ENCODE data around the gene ENOX1. TPM values are rescaled to one million over a fixed set of nuclear protein-coding genes. Genes with fewer than 3 reads are reported as not detected.

ENOX1 gene
- total and polyA plus RNA-seq, 2 donors (not counting 3 experiments of a cell fraction or from before 2014, with no cell fraction given): 0.17 to 0.97 TPM

DNA sequence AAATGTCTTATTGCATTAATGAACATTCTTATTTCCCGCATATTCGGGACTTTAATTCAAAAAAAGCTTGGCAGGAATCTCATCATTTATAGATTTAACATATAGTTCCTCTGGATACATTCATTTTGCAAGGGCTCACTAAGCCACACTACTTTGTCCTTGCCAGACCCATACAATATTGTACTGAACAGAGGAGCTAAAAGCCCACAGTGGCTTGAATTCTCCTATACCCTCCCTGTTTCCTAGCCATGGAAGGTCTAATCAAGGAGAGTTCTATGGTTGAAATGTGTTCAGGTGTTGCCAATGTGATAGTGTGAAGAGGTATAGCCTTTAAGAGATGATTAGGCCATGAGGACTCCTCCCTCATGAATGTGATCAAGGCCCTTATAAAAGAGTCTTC is 298.9 kb downstream of the ENOX1 start:
- no peak for TF ChIP-seq POLR2A (IDR thresholded peaks at IDR 0.05; ENCODE audit: low read depth, low read length)
- TF ChIP-seq FOS (IDR thresholded peaks at IDR 0.05; ENCODE audit: borderline replicate concordance, insufficient read depth, low read length): no peak
- TF ChIP-seq GATA2 (IDR thresholded peaks at IDR 0.05; ENCODE audit: insufficient read depth, insufficient read length, low read depth, low read length): no peak
- TF ChIP-seq, protein P1, sequence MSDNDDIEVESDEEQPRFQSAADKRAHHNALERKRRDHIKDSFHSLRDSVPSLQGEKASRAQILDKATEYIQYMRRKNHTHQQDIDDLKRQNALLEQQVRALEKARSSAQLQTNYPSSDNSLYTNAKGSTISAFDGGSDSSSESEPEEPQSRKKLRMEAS (IDR thresholded peaks at IDR 0.05; ENCODE audit: insufficient read depth, insufficient read length): no peak
- no peak for TF ChIP-seq MYC (IDR thresholded peaks at IDR 0.05; ENCODE audit: low read depth, low read length)
- no peak for TF ChIP-seq JUN (IDR thresholded peaks at IDR 0.05; ENCODE audit: borderline replicate concordance, insufficient read depth, insufficient read length, low read depth)
- no peaks in the 10 kb centered on the region for H3K9me3 ChIP-seq (replicated peaks; ENCODE audit: control insufficient read depth, insufficient read depth, low read length)
- H3K36me3 ChIP-seq (ENCODE audit: control insufficient read depth in 2 of 2, extremely low read depth in 1 of 2, insufficient read depth in 2 of 2, low read length in 2 of 2): no peaks in the 10 kb centered on the region
- H4K20me1 ChIP-seq (replicated peaks; ENCODE audit: control insufficient read depth, extremely low read depth, insufficient read depth, low read length): no peaks in the 10 kb centered on the region
- H3K4me3 ChIP-seq (replicated peaks in 1 of 3; ENCODE audit: insufficient read depth in 1 of 3, low read depth in 1 of 3, low read length in 3 of 3): no peak overlapping the region
- no peaks in the 10 kb centered on the region for H3K4me1 ChIP-seq (ENCODE audit: control insufficient read depth, extremely low read depth, insufficient read depth, low read length)
- H3K79me2 ChIP-seq (ENCODE audit: control insufficient read depth, insufficient read depth, low read length): no peaks in the 10 kb centered on the region
- DNase-seq (ENCODE audit: low read depth, low spot score) (no peak), FAIRE-seq (no peak)
- H3K4me2 ChIP-seq (ENCODE audit: insufficient read depth, low read length): no peak overlapping the region
- no peaks in the 10 kb centered on the region for H3K27me3 ChIP-seq (ENCODE audit: control insufficient read depth in 2 of 2, insufficient read depth in 2 of 2, low read length in 2 of 2)
- no peak overlapping the region for H2AFZ ChIP-seq (ENCODE audit: low read depth, low read length)
- no TSS peak for BruUV-seq (replicated peaks)
- H3K27ac ChIP-seq (ENCODE audit: insufficient read depth, low read depth, low read length): no peak overlapping the region
- POLR2A ChIA-PET: no interaction called here
- intact Hi-C loops (cut with micrococcal nuclease) (no loop called here), dilution Hi-C loops (cut with MboI; ENCODE audit: extremely low pct_ligation_motif_present, low sequenced_read_pairs) (no loop called here)
- H3K9ac ChIP-seq (replicated peaks; ENCODE audit: extremely low read depth, insufficient read depth, low read length): no peak overlapping the region
- CTCF ChIA-PET: no interaction called here
- H3K9me1 ChIP-seq (replicated peaks; ENCODE audit: control insufficient read depth, extremely low read depth, insufficient read depth, low read length): no peaks in the 10 kb centered on the region

DNA sequence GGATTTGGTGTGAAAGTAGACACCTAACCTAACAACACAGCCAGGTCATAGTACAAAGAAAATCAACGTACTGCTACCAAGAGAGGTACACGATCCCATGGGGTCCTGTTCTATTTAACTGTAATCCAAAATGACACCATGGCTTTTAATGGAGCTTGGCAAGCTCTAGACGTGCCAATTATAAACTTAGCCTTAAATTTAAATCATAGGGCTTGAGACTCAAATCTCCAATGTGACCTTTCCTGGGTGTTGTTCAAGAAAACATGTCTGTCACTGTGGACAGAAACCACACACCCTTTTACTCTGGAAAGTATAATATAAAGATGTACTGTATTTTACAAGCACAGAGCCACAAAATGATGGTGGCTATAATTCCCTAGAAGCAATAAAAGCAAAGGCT is 299.3 kb downstream of the ENOX1 start:
- DNase-seq (ENCODE audit: low read depth, low spot score) (no peak), FAIRE-seq (no peak)
- ChIA-PET CTCF (no interaction called here), POLR2A (no interaction called here)
- Histone ChIP-seq H3K9me1 (replicated peaks; ENCODE audit: control insufficient read depth, extremely low read depth, insufficient read depth, low read length) (no peaks in the 10 kb centered on the region), H3K4me2 (ENCODE audit: insufficient read depth, low read length) (no peak overlapping the region), H3K79me2 (ENCODE audit: control insufficient read depth, insufficient read depth, low read length) (no peaks in the 10 kb centered on the region), H3K4me1 (ENCODE audit: control insufficient read depth, extremely low read depth, insufficient read depth, low read length) (no peaks in the 10 kb centered on the region), H3K36me3 (ENCODE audit: control insufficient read depth in 2 of 2, extremely low read depth in 1 of 2, insufficient read depth in 2 of 2, low read length in 2 of 2) (no peaks in the 10 kb centered on the region), H3K9me3 (replicated peaks; ENCODE audit: control insufficient read depth, insufficient read depth, low read length) (no peaks in the 10 kb centered on the region), H3K27me3 (ENCODE audit: control insufficient read depth in 2 of 2, insufficient read depth in 2 of 2, low read length in 2 of 2) (no peaks in the 10 kb centered on the region), H3K4me3 (replicated peaks in 1 of 3; ENCODE audit: insufficient read depth in 1 of 3, low read depth in 1 of 3, low read length in 3 of 3) (no peak overlapping the region), H3K9ac (replicated peaks; ENCODE audit: extremely low read depth, insufficient read depth, low read length) (no peak overlapping the region), H3K27ac (ENCODE audit: insufficient read depth, low read depth, low read length) (no peak overlapping the region), H2AFZ (ENCODE audit: low read depth, low read length) (no peak overlapping the region), H4K20me1 (replicated peaks; ENCODE audit: control insufficient read depth, extremely low read depth, insufficient read depth, low read length) (no peaks in the 10 kb centered on the region)
- BruUV-seq (replicated peaks): no TSS peak
- no peak for TF ChIP-seq EZH2 (IDR thresholded peaks at IDR 0.05; ENCODE audit: borderline replicate concordance, low read depth, low read length, severe bottlenecking)
- no peak for TF ChIP-seq MYC (IDR thresholded peaks at IDR 0.05; ENCODE audit: low read depth, low read length)
- no peak for TF ChIP-seq FOS (IDR thresholded peaks at IDR 0.05; ENCODE audit: borderline replicate concordance, insufficient read depth, low read length)
- TF ChIP-seq POLR2AphosphoS5 (IDR thresholded peaks at IDR 0.05; ENCODE audit: insufficient read depth, low read depth, low read length): no peak
- intact Hi-C loops (cut with micrococcal nuclease) (no loop called here), dilution Hi-C loops (cut with MboI; ENCODE audit: extremely low pct_ligation_motif_present, low sequenced_read_pairs) (no loop called here)
